ENCODE results near the gene GSDME.
"Not testable (repeated sequence)": the region's sequence is repeated elsewhere in the genome, so short reads cannot be mapped to it uniquely, and the experiment has no call there.

The GSDME gene

GRCh38 chr7:24799506-24799905 is 42.2 kb upstream of the GSDME start:
- no peak for TF ChIP-seq CTCF (IDR thresholded peaks at IDR 0.05)
- H3K36me3 ChIP-seq: no peaks in the 10 kb centered on the region
- no peak overlapping the region for H3K4me3 ChIP-seq (ENCODE audit: low read depth in 1 of 2, low read length in 1 of 2)
- H3K27me3 ChIP-seq: no peaks in the 10 kb centered on the region
- H3K4me1 ChIP-seq (ENCODE audit: control insufficient read depth in 1 of 2, insufficient read depth in 1 of 2, low read depth in 1 of 2, low read length in 1 of 2): no peaks in the 10 kb centered on the region
- no peak overlapping the region for H3K27ac ChIP-seq
- no peaks in the 10 kb centered on the region for H3K9me3 ChIP-seq

GRCh38 chr7:24798261-24798660 is 41.0 kb upstream of the GSDME start:
- no peaks in the 10 kb centered on the region for H3K36me3 ChIP-seq
- no peaks in the 10 kb centered on the region for H3K27me3 ChIP-seq
- no peak overlapping the region for H3K4me3 ChIP-seq (ENCODE audit: low read depth in 1 of 2, low read length in 1 of 2)
- no peak for TF ChIP-seq CTCF (IDR thresholded peaks at IDR 0.05)
- no peak overlapping the region for H3K27ac ChIP-seq
- no peaks in the 10 kb centered on the region for H3K9me3 ChIP-seq
- no peaks in the 10 kb centered on the region for H3K4me1 ChIP-seq (ENCODE audit: control insufficient read depth in 1 of 2, insufficient read depth in 1 of 2, low read depth in 1 of 2, low read length in 1 of 2)

- no peaks in the 10 kb centered on the region for H3K4me1 ChIP-seq (ENCODE audit: control insufficient read depth in 1 of 2, insufficient read depth in 1 of 2, low read depth in 1 of 2, low read length in 1 of 2)
- no peaks in the 10 kb centered on the region for H3K9me3 ChIP-seq
- no peak for TF ChIP-seq CTCF (IDR thresholded peaks at IDR 0.05)
- H3K4me3 ChIP-seq (ENCODE audit: low read depth in 1 of 2, low read length in 1 of 2): no peak overlapping the region
- H3K27ac ChIP-seq: no peak overlapping the region
- H3K27me3 ChIP-seq: no peaks in the 10 kb centered on the region
- no peaks in the 10 kb centered on the region for H3K36me3 ChIP-seq
Observed at GRCh38 chr7:24797270-24797669, 40.0 kb upstream of the GSDME start.

- H3K9me3 ChIP-seq: no peaks in the 10 kb centered on the region
- no peak for TF ChIP-seq CTCF (IDR thresholded peaks at IDR 0.05)
- no peak overlapping the region for H3K27ac ChIP-seq
- no peaks in the 10 kb centered on the region for H3K27me3 ChIP-seq
- H3K36me3 ChIP-seq: no peaks in the 10 kb centered on the region
- H3K4me1 ChIP-seq (ENCODE audit: control insufficient read depth in 1 of 2, insufficient read depth in 1 of 2, low read depth in 1 of 2, low read length in 1 of 2): no peaks in the 10 kb centered on the region
- no peak overlapping the region for H3K4me3 ChIP-seq (ENCODE audit: low read depth in 1 of 2, low read length in 1 of 2)
Observed at GRCh38 chr7:24795407-24795767, 38.1 kb upstream of the GSDME start.

GRCh38 chr7:24794751-24795406 is 37.6 kb upstream of the GSDME start:
- not testable (repeated sequence) for H3K27me3 ChIP-seq; H3K27ac ChIP-seq; H3K4me1 ChIP-seq (ENCODE audit: control insufficient read depth in 1 of 2, insufficient read depth in 1 of 2, low read depth in 1 of 2, low read length in 1 of 2); H3K4me3 ChIP-seq (ENCODE audit: low read depth in 1 of 2, low read length in 1 of 2); H3K9me3 ChIP-seq; H3K36me3 ChIP-seq

- no peak for TF ChIP-seq CTCF (IDR thresholded peaks at IDR 0.05)
- no peaks in the 10 kb centered on the region for H3K4me1 ChIP-seq (ENCODE audit: control insufficient read depth in 1 of 2, insufficient read depth in 1 of 2, low read depth in 1 of 2, low read length in 1 of 2)
- H3K4me3 ChIP-seq (ENCODE audit: low read depth in 1 of 2, low read length in 1 of 2): no peak overlapping the region
- H3K36me3 ChIP-seq: no peaks in the 10 kb centered on the region
- H3K27ac ChIP-seq: no peak overlapping the region
- no peaks in the 10 kb centered on the region for H3K27me3 ChIP-seq
- H3K9me3 ChIP-seq: no peaks in the 10 kb centered on the region
Observed at GRCh38 chr7:24793982-24794648, 36.9 kb upstream of the GSDME start.

All from neutrophil (primary cell).